GM21717 (cell line): Measurements from ENCODE around the gene UBR1.
"Not testable (repeated sequence)": the region's sequence is repeated elsewhere in the genome, so short reads cannot be mapped to it uniquely, and the experiment has no call there.

ENCODE experiments used
- ATAC-seq: cut with Tn5 transposase; IDR thresholded peaks from one replicate; pipeline ENCODE4 v1.9.1; 2021; ENCODE audit warnings: mild to moderate bottlenecking, moderate library complexity; ENCODE audit not compliant: unreplicated experiment

Gene UBR1

DNA sequence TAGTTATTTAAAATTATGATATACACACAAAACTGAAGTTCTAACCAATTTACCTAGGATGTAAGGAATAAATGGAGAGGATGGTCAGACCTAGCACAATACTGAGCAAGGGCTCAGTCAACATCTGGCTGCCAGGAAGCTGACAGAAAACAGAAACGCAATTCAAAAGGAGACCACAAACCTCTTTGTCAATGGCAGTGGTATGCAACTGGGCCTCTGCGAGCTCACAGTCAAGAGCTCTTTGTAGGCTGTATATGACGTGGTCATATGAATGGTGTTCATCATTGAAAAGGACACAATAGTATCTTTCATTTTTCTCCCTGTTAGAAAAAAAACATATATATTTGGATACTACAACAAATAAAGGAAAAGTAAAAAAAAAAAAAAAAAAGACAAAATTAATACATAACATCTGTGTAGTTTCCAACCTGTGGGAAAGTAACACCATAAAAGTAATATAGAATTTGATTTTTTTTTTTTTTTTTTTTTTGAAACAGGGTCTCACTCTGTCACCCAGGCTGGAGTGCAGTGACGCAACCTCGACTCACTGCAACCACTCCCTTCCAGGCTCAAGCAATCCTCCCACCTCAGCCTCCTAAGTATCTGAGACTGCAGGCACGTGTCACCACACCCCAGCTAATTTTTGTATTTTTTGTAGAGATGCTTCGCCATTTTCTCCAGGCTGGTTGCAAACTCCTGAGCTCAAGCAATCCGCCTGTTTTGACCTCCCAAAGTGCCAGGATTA lies 37.9 kb downstream of the UBR1 start:
- ATAC-seq = no peak

DNA sequence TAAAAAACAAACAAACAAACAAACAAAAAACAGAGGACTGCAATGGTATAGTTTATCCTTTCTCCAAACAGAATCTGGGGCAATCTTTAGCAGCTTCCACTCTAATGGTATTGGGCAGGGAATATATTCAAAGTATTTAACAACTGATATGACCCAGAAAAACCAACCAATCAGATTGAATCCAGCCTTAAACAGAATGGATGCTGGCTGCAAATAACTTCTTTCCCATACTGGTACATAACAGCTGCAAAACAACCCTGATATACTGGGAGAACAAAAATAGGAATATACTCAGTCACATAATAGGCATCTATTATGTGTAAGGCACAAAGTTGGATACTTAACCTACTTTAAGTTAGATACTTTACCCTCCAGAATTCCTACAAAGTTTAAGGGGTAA lies 49.1 kb downstream of the UBR1 start:
- ATAC-seq = no peak

DNA sequence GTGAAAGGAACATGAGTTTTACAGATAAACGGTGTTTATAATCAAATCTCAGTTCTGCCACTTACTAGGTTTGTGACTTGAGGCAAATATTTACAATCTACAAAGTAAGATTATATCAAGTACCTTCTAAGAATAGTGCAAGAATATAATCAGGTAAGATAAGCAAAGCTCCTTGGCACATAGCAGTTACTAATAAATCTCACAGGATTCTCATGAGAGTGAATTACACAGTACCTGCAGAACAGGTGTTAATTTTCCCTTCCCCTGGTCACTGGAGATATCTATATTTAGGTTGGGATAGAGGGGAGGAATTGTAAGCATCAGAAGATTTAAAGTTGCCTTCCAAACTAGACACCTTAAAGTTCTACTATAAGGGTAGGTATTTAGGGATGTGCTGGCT lies 53.0 kb downstream of the UBR1 start:
- ATAC-seq = no peak

DNA sequence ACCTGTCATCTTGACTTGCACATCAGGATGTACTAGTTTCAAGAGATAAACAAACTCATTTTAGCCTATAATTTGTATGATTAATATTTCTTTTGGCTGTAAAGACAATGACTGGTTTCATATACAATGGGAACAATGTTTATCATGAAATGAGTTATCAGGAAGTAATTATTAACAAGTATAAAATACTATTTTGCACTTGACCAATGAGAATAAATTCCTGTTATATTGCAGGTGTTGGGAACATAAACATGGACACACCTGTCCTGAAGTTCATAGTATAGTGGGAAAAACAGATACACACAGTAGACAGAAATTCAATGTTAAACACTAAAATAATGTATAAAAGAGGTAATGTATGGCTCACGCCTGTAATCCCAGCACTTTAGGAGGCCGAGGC lies 56.9 kb downstream of the UBR1 start:
- no peak for ATAC-seq

DNA sequence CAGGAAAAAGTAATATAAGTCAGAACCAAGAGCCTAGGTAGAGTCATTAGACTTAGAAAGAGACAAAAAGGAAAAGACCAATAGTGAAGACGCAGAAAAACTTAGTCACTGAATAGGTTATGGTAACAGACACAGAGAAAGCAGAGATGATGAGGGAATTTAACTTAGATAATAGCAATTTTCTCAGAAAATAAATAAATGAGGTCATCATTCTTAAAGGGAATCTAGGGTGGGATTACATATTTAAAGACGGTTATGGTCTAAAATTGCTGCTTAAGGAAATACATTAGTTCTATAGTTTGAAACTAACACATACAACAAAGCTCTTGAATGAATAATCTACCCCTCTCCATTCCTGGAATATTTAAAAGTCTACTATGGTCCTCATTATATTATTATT lies 59.4 kb downstream of the UBR1 start:
- no peak for ATAC-seq

DNA sequence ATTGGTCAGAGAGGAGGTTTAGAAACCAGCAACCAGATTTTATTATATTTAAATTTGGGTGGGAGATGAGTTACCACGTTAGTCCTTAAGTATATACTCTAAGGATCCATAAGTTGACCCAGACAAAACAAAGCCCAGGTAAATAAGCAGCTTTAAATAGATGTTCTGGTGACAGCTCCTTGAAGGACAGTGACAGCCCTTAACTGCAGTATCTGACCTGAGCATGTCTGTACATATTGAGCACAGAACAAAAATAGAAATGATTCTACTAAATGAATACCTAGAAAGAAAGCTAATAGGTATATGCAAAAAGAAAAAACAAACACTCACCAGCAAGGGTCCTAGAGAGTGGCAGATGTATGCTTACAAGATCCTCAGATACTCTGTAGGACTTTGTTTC lies 63.0 kb downstream of the UBR1 start:
- no peak for ATAC-seq

DNA sequence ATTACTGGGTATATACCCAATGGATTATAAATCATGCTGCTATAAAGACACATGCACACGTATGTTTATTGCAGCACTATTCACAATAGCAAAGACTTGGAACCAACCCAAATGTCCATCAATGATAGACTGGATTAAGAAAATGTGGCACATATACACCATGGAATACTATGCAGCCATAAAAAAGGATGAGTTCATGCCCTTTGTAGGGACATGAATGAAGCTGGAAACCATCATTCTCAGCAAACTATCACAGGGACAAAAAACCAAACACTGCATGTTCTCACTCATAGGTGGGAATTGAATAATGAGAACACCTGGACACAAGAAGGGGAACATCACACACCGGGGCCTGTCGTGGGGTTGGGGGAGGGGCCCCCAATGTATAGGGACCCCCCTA lies 64.8 kb downstream of the UBR1 start:
- ATAC-seq = not testable (repeated sequence)

DNA sequence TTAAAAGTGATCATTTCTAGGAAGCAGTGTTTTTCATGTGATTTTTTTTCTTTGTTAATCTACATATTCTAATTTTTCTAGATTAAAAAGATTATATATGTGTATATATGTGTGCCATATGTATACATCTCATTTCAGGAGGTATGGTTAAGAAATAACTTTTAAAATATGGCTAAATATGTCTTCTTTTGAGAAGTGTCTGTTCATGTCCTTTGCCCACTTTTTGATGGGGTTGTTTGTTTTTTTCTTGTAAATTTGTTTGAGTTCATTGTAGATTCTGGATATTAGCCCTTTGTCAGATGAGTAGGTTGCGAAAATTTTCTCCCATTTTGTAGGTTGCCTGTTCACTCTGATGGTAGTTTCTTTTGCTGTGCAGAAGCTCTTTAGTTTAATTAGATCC lies 70.6 kb downstream of the UBR1 start:
- ATAC-seq = not testable (repeated sequence)

DNA sequence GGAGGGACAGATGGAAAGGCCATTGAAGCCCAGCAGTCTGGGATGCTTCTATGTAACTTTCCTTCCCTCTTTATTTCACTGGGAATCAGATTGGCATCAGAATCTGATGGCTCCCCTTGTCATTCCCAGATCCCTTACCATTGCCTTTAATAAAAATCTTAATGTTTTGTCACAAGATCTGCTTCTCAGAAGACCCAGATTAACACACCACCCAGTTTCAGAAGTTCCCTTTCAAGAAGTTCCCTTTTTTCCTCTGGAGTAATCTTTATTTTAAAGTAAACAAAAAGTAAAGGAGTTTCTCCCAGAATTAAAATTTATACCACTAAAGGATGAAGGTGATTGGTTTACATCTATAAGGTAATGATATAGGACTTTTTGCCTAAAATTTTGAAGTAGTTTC lies 76.4 kb downstream of the UBR1 start:
- ATAC-seq = no peak

DNA sequence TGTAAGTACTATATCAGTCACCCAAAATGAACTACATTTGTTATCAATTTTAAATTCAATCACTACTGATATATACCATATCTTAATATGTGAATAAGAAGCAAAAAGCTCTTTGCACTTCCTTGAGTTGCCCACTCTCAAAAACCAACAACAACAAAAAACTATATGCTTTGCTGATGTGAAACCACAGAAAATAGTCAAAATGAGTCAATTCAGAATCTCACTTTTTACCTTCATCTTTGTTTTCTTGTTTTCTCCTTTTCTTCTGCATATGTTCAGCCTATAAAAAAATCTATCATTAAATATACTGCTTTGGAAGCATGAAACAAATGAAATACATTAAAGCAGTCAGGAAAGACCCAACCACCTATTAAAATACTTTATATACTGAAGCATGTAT lies 80.7 kb downstream of the UBR1 start:
- ATAC-seq = no peak

DNA sequence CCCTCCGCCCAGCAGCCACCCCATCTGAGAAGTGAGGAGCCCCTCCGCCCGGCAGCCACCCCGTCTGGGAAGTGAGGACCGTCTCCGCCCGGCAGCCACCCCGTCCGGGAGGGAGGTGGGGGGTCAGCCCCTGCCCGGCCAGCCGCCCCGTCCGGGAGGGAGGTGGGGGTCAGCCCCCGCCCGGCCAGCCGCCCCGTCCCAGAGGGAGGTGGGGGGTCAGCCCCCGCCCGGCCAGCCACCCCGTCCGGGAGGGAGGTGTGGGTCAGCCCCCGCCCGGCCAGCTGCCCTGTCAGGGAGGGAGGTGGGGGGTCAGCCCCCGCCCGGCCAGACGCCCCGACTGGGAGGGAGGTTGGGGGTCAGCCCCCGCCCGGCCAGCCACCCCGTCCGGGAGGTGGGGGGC lies 91.2 kb downstream of the UBR1 start:
- ATAC-seq = not testable (repeated sequence)

DNA sequence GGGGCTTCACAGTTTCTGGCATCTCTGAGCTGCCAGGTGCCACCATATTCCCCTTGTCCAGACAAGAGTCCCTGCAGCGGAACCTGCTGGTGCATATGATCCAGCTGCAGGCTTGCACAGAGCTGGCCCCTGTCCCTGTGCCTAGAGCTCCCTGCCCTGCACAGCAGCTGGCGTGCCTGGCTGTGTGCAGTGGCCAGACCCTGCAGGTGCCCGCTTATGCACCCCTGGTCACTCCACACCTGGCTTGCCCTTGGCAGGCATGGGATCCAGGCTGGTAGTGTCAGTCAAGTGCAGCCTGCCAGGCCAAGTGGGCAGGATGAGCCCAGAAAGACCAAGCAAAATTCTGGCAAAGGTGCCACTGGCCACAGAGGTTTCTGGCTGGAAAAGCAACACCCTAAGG lies 96.6 kb downstream of the UBR1 start:
- ATAC-seq = no peak

DNA sequence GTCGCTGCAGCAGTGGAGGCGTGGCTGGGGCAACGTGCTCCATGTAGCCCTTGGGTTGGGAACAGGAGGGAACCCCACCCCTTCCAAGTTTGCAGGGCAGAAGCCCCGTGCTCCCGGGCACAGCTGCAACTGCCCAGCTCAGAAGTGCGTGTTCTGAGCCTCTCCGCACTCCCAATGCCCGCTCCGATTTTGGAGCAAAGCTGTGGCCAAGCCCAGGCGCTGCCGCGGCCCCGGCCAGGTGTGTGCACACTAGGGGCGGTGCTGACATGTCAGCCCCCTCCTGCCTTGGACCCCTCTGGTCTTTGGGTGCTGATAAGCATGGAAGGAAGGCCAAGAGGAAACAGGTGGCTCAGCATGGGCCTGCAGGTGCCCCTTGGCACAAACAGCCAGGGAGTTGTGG lies 97.7 kb downstream of the UBR1 start:
- no peak for ATAC-seq

DNA sequence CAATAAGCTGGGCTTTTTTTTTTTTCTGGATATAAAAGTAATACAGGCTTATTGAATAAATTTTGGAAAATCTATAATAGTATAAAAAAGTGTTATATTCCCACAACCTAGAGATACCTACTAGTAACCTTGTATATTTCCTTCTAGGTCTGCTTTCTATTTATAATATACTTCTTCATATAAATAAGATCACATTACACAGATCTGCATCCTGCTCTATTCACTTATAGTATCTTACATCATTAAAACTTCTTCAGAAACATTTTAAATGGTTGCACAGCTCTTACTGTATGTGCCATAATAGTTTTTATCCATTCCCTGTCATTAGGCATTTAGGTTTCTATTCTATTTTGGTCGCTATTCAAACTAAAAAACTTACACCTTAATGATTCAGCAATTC lies 98.3 kb downstream of the UBR1 start:
- ATAC-seq = no peak

DNA sequence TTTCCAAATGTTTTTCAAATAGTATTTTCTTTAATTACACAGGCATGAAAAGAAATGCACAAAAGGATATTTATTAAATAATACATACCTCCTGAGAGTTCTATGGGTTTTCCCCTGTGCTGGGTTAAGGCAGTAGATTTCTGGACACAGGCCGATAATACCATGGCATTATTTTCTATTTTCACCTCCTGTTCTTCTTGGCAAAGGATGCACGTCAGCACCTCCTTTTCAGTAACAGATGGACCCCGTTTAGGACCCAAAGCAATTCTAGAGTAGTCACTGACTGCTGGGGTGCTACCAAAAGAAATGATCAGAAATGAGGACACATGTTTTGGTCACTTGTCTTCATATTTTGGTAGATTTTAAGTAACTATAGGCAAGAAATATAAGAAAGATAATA lies 98.8 kb downstream of the UBR1 start:
- no peak for ATAC-seq

DNA sequence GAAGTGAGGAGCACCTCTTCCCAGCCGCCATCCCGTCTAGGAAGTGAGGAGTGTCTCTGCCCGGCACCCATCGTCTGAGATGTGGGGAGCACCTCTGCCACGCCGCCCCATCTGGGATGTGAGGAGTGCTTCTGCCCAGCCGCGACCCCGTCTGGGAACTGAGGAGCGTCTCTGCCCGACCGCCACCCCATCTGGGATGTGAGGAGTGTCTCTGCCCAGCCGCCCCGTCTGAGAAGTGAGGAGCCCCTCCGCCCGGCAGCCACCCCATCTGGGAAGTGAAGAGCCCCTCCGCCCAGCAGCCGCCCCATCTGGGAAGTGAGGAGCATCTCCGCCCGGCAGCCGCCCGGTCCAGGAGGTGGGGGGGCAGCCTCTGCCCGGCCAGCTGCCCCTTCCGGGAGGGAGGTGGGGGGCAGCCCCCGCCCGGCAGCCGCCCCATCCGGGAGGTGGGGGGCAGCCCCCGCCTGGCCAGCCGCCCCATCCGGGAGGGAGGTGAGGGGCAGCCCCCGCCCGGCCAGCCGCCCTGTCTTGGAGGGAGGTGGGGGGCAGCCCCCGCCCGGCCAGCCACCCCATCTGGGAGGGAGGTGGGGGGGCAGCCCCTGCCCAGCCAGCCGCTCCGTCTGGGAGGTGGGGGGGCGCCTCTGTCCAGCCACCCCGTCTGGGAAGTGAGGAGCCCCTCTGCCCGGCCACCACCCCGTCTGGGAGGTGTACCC lies 100.8 kb downstream of the UBR1 start:
- not testable (repeated sequence) for ATAC-seq

DNA sequence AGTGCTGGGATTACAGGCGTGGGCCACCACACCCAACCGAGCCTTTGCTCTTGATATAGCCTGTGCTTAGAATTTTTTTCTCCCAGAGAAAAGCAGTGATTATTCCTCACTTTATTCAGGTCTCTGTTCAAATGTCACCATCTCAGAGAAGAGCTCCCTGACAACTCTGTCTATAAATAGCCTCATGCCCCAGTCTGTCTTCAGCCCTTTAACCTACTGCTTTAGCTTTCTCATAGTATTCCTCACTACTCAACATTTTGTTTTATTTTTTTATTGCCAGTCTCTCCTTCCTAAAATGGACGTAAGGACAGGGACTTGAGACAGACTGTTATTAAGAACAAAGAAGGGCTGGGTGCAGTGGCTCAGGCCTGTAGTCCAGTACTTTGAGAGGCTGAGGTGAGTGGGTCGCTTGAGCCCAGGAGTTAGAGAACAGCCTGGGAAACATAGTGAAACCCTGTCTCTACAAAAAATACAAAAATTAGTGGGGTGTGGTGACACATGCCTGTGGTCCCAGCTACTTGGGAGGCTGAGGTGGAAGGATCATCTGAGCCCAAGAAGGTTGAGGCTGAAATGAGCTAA lies 106.5 kb downstream of the UBR1 start:
- no peak for ATAC-seq

DNA sequence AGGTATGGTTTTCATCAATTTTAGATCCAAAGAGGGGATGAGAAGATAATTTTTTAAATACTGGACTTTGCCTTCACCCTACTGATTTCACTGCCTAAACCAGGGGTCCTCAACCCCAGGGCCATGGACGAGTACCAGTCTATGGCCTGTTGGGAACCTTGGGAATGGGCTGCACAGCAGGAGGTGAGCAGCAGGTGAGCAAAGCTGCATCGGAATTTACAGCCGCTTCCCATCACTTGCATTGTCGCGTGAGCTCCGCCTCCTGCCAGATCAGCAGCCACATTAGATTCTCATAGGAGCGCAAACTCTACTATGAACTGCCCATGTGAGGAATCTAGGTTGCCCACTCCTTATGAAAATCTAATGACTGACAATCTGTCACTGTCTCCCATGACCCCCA lies 109.0 kb downstream of the UBR1 start:
- no peak for ATAC-seq

DNA sequence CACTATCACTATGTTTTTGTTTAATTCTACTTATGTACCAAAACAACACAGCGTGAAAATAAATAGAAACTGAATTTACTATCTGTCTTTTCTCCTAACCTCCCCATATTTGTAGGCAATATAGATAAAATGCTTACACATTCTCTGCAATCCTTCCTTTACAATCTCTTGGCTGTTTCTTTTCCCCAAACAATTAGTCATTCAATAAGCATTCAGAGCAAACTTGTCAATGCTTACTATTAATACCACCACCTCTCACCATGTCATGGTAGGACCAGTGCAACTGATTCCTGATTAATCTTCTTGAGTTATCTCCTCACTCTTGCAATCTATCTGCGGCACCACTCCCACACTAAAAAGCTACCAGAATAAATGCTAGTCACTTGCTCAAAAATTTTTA lies 111.3 kb downstream of the UBR1 start:
- no peak for ATAC-seq

DNA sequence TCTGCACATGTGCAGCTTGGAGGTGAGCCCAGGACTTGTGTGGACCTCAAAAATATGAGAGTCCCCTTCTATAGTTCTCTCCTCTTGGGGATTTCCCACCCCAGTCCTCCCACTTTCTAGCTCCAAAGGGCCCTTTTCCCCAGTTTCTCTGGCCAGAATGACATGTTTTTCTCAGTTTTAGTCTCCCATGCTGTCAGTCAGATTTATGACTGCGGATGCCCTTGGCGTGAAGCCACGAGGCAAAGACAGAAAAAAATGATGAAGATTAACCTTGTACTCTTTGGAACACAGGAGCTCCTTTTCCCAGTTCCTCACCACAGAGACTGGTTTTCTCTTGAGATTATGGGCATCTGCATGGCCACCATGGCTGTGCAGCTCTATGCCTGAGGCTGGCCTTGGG lies 113.2 kb downstream of the UBR1 start:
- ATAC-seq = no peak

DNA sequence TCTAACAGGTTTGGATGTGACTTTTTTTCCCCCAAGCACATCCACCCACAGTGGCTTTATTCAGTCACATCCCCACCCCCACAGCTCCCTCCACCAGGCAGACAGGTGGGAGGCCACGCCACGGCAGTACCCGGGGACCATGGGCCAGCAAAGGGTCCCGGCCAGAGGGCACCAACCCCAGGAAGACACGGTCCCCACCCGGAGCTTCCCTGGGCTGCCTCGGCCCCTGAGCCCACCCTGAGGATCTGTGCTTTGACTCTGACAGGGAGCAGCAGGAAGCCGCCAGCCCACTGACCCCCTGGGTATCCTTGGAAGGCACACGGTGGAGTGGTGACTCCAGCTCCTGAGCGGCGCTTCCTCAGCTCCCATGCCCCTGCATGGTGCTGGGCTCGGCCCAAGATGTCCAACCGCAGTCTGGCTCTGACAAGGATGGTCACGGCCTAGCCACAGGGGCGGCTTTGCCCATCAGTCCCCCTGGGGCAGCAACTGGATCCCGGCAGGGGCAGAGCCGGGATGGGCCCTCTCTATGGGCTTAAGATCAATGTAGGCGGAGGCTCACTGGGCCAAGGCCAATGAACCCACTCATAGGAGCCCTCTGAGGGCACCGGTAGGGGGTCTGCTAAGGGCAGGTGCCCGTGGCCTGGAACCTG lies 119.0 kb downstream of the UBR1 start:
- no peak for ATAC-seq

DNA sequence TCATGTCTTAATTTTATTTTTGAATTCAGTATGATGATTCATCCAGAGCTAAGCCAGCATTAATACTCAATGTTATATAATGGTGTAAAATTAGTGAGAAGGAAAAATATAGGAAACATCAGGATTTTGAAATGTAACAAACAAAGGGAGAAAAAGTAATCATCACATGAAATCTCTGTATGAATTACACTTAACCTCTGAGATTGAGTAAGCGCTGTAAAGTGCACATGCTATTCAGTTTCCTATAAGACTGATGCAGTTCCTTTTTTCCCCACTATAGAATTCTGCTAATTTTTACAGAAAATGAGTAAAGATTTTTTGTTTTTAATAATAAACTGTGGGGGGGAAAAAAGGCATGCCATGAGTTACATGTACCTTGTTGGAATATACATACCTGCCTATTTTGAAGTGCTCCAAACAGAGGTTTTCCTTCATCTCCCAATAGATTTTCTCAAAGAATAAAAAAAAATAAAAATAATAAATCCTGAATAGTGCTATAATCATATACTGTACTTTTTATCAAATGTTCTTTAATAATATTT lies 121.3 kb downstream of the UBR1 start:
- ATAC-seq = no peak
